NCI-H187 treated with DMSO at 0.1 percent for 48 hours (cell line): ENCODE measurements around the gene CXCR5.

Experiments
- DNase-seq: peaks from one replicate; lab custom pipeline; 2025; lab: John Stamatoyannopoulos, UW

The CXCR5 gene

GRCh38 chr11:118927554-118928100 lies 43.9 kb downstream of the CXCR5 start:
- no peak for DNase-seq

GRCh38 chr11:118928101-118928869 lies 44.6 kb downstream of the CXCR5 start:
- peak; percentile 60 for DNase-seq

- no peak for DNase-seq
Measured at GRCh38 chr11:118928870-118929500, 45.3 kb downstream of the CXCR5 start.

- peak; percentile 46 for DNase-seq
Measured at GRCh38 chr11:118929501-118930093, 45.9 kb downstream of the CXCR5 start.

- DNase-seq, result peak; percentile 64
Measured at GRCh38 chr11:118930094-118930712, 46.5 kb downstream of the CXCR5 start.

- DNase-seq, result no peak
Measured at GRCh38 chr11:118931571-118931970, 47.9 kb downstream of the CXCR5 start.

- DNase-seq, result no peak
Measured at GRCh38 chr11:118933486-118933885, 49.8 kb downstream of the CXCR5 start.

- no peak for DNase-seq
Measured at GRCh38 chr11:118935376-118935775, 51.7 kb downstream of the CXCR5 start.

GRCh38 chr11:118938491-118939403 lies 55.1 kb downstream of the CXCR5 start:
- DNase-seq, result no peak

GRCh38 chr11:118939404-118939915 lies 55.8 kb downstream of the CXCR5 start:
- DNase-seq, result no peak

- no peak for DNase-seq
Measured at GRCh38 chr11:118939953-118940598, 56.4 kb downstream of the CXCR5 start.

GRCh38 chr11:118947091-118947490 lies 63.4 kb downstream of the CXCR5 start:
- no peak for DNase-seq
